HepG2 (cell line): ENCODE data around the gene FAM83G. TPM values are rescaled to one million over a fixed set of nuclear protein-coding genes. Genes with fewer than 3 reads are reported as not detected.

ENCODE experiments used
- ASH2L ChIP-seq: fragments of 300-600, 200-600 bp; sonication (generic); IDR thresholded peaks from 2 replicates; pipeline ENCODE4 v1.7.0; 2017; ENCODE audit warnings: low read depth, mild to moderate bottlenecking, moderate library complexity, mixed read lengths, low read length; ENCODE audit not compliant: insufficient read length
- ATF2 ChIP-seq: sonication (generic); formaldehyde crosslinking; IDR thresholded peaks from 2 replicates; pipeline ENCODE4 v1.4.0; 2020; ENCODE audit warnings: missing genetic modification reagents
- DMTF1 ChIP-seq: sonication (generic); formaldehyde crosslinking; IDR thresholded peaks from 2 replicates; pipeline ENCODE4 v1.4.0; 2020; ENCODE audit warnings: mild to moderate bottlenecking, missing genetic modification reagents
- HNRNPUL1 ChIP-seq: fragments of 200-400 bp; formaldehyde crosslinking; IDR thresholded peaks from 2 replicates; pipeline ENCODE4 v1.6.1; 2017; ENCODE audit warnings: low read depth, mild to moderate bottlenecking, low read length, moderate library complexity
- JARID2 ChIP-seq: sonication (generic); formaldehyde crosslinking; IDR thresholded peaks from 2 replicates; pipeline ENCODE4 v1.8.1; 2023; ENCODE audit warnings: missing genetic modification reagents, inconsistent platforms; ENCODE audit not compliant: insufficient replicate concordance
- KAT7 ChIP-seq: IDR thresholded peaks from 2 replicates; pipeline ENCODE4 v1.6.1; 2018; ENCODE audit warnings: borderline replicate concordance, missing compliant biosample characterization
- KMT2B ChIP-seq: IDR thresholded peaks from 2 replicates; pipeline ENCODE4 v1.6.1; 2016; ENCODE audit warnings: missing genetic modification reagents, missing compliant biosample characterization
- NFE2L1 ChIP-seq: sonication (generic); formaldehyde crosslinking; IDR thresholded peaks from 2 replicates; pipeline ENCODE4 v1.4.0; 2020; ENCODE audit warnings: missing genetic modification reagents, mild to moderate bottlenecking, borderline replicate concordance
- POLR2AphosphoS2 ChIP-seq: IDR thresholded peaks from 2 replicates; pipeline ENCODE4 v1.6.1; 2011; ENCODE audit warnings: low read depth, low read length, improper control_type of control experiment
- POLR2AphosphoS5 ChIP-seq: IDR thresholded peaks from 2 replicates; pipeline ENCODE4 v1.6.1; 2012; ENCODE audit warnings: low read depth, low read length
- SALL1 ChIP-seq: sonication (generic); formaldehyde crosslinking; IDR thresholded peaks from 2 replicates; pipeline ENCODE4 v1.8.0; 2022; ENCODE audit warnings: mild to moderate bottlenecking, missing genetic modification reagents
- SKI ChIP-seq: fragments of 450-650 bp; IDR thresholded peaks from one replicate; pipeline ENCODE4 v1.6.1; 2018; ENCODE audit warnings: mild to moderate bottlenecking; ENCODE audit not compliant: partially characterized antibody
- SYNCRIP ChIP-seq: fragments of 200-400 bp; formaldehyde crosslinking; IDR thresholded peaks from 2 replicates; pipeline ENCODE4 v1.6.1; 2018; ENCODE audit warnings: mild to moderate bottlenecking, low read depth, low read length; ENCODE audit not compliant: insufficient read depth
- TEAD3 ChIP-seq: optimal IDR thresholded peaks from 2 replicates; pipeline ENCODE3; 2016; ENCODE audit warnings: borderline replicate concordance
- THAP7 ChIP-seq: sonication (generic); formaldehyde crosslinking; IDR thresholded peaks from 2 replicates; pipeline ENCODE4 v1.8.1; 2023; ENCODE audit warnings: mild to moderate bottlenecking, missing genetic modification reagents
- ZNF296 ChIP-seq: sonication (generic); formaldehyde crosslinking; conservative IDR thresholded peaks from 2 replicates; pipeline ENCODE4 v1.5.0; 2020; ENCODE audit warnings: mild to moderate bottlenecking, missing genetic modification reagents
- ZNF382 ChIP-seq: sonication (generic); formaldehyde crosslinking; IDR thresholded peaks from 2 replicates; pipeline ENCODE4 v1.5.0; 2020; ENCODE audit warnings: missing genetic modification reagents, mild to moderate bottlenecking, borderline replicate concordance
- ZNF430 ChIP-seq: sonication (generic); formaldehyde crosslinking; IDR thresholded peaks from 2 replicates; pipeline ENCODE4 v1.9.0; 2021; ENCODE audit warnings: mild to moderate bottlenecking, missing genetic modification reagents
- polyA plus RNA-seq, 8 experiments: library from polyadenylated mRNA; depleted of rRNA in 3 of 8; stranded (reverse) in 7 of 8; unstranded in 1 of 8; fragments of >200 nt; fragmentation: Illumina TruSeq in 4 of 8; extraction: Trizol in 4 of 8; gene quantifications; 2 replicates each; pipeline versions ENCODE4 v1.2.1 to v1.2.3, GENCODE V29; 2011 to 2016; ENCODE audit warnings: low read depth in 4 of 8, missing spikeins in 1 of 8, mixed read lengths in 1 of 8; ENCODE audit not compliant: insufficient read depth in 1 of 8
- total RNA-seq, 5 experiments: library from RNA; depleted of rRNA; stranded (reverse); fragments of >200 nt; fragmentation: Illumina TruSeq; extraction: Trizol; gene quantifications; 2 replicates each; pipeline ENCODE4 v1.2.3, GENCODE V29; 2016; ENCODE audit warnings: low read depth in 1 of 5

The FAM83G gene
- total and polyA plus RNA-seq, 2 of the 13 experiments (the other 11 are each of a cell fraction or from before 2014, with no cell fraction given): 13.7 to 18.6 TPM

- TF ChIP-seq SALL1 (CRISPR knock-in tag) (peak; percentile 86), ZNF382 (no peak), TEAD3 (CRISPR knock-in tag) (peak; percentile 32), THAP7 (CRISPR knock-in tag) (no peak), POLR2AphosphoS2 (no peak), KAT7 (CRISPR knock-in tag) (no peak), NFE2L1 (CRISPR knock-in tag) (no peak), HNRNPUL1 (no peak), ZNF296 (CRISPR knock-in tag) (no peak), ASH2L (no peak), ATF2 (CRISPR knock-in tag) (no peak), DMTF1 (CRISPR knock-in tag) (no peak), SKI (peak; percentile 23), ZNF430 (CRISPR knock-in tag) (no peak), POLR2AphosphoS5 (no peak), JARID2 (no peak), SYNCRIP (no peak), KMT2B (CRISPR knock-in tag) (no peak)
Observed at GRCh38 chr17:18920911-18921441, 83.6 kb downstream of the FAM83G start (continued).
